ENCODE data around the gene CREB3L2. TPM values are rescaled to one million over a fixed set of nuclear protein-coding genes. Genes with fewer than 3 reads are reported as not detected.

Gene CREB3L2
- total RNA-seq, 1 experiment from 2014 or later = 49.8 TPM

DNA sequence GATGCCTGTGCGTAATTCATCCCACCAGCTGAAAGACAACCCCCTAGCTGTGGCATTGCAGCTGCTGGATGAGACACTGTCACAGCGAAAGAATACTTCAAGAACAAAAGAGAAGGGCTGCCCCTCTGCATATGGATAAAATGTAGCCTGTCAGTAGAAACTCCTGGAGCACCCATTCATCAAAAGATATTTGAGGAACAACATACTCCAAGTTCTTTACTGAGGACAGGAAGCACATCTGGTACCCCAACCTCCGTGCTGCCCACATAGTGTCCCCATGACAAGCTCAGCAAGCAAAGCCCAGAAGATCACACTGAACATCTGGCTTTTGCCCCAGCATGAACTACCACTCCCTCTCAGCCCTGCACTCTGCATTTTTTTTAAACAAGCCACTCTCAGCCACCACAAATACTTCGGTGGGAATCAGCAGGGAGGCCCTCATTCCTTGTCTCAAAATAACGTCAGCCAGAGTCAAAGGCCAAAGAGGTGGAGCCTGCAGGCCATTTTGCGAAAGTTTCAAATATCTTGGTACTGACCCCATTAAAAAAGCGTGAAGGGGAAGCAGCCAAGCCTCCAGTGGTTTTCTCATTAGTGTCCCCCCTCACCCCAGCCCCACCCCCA is 1.7 kb downstream of the CREB3L2 start:
- H3K79me2 ChIP-seq (ENCODE audit: insufficient read depth, low read length) = peaks cover 32% of the 10 kb centered on the region
- no peak for TF ChIP-seq CTCF (IDR thresholded peaks at IDR 0.05 in 2 of 3, conservative IDR thresholded peaks at IDR 0.05 in 1 of 3; ENCODE audit: borderline replicate concordance in 1 of 3, insufficient read depth in 1 of 3, low read depth in 2 of 3, low read length in 2 of 3)
- 0 out of 2 replicates have a peak, but pooled peaks have one; percentile 4 for TF ChIP-seq SP1 (IDR thresholded peaks at IDR 0.05; ENCODE audit: low read depth)
- TF ChIP-seq CEBPB (IDR thresholded peaks at IDR 0.05; ENCODE audit: low read depth) = no peak
- 0 out of 2 replicates have a peak, but pooled peaks have one; percentile 3 for TF ChIP-seq FOSL1 (IDR thresholded peaks at IDR 0.05; ENCODE audit: low read depth)
- H3K27me3 ChIP-seq (ENCODE audit: insufficient read depth, low read length) = no peaks in the 10 kb centered on the region
- peak overlapping the region; percentile 92 for H3K4me2 ChIP-seq (ENCODE audit: low read length)
- H3K4me3 ChIP-seq (replicated peaks in 1 of 2; ENCODE audit: low read depth in 1 of 2, low read length in 2 of 2) = peak overlapping the region; percentile 86 to 90
- RAD21 ChIA-PET (ENCODE audit: low non-redundant PET in 1 of 2, low total read pairs in 2 of 2, uncharacterized antibody in 2 of 2, unreplicated experiment in 2 of 2) = no interaction called here
- no peak overlapping the region for H2AFZ ChIP-seq (ENCODE audit: low read depth, low read length, poor library complexity, severe bottlenecking)
- H3K9me2 ChIP-seq (ENCODE audit: insufficient read depth) = no peaks in the 10 kb centered on the region
- H3K4me1 ChIP-seq (ENCODE audit: control insufficient read depth in 1 of 2, insufficient read depth in 2 of 2, low read length in 2 of 2) = peaks cover 6 to 23% of the 10 kb centered on the region in 2 experiments; a peak in 3 of 4 replicates
- ATAC-seq (no peak), DNase-seq (ENCODE audit: low read depth, low spot score) (no peak)
- H3K9me3 ChIP-seq (ENCODE audit: control insufficient read depth in 1 of 2, insufficient read depth in 1 of 2, low read depth in 1 of 2, low read length in 2 of 2) = no peaks in the 10 kb centered on the region
- no peaks in the 10 kb centered on the region for H4K20me1 ChIP-seq (ENCODE audit: insufficient read depth)
- no TSS peak for BruUV-seq (replicated peaks)
- peak overlapping the region; percentile 84 for H3K9ac ChIP-seq (ENCODE audit: low read length)
- intact Hi-C loops (cut with micrococcal nuclease) = no loop called here
- H3K36me3 ChIP-seq (ENCODE audit: control insufficient read depth in 1 of 2, insufficient read depth in 2 of 2, low read length in 2 of 2) = no peaks in the 10 kb centered on the region
- POLR2A ChIA-PET = no interaction called here
- CTCF ChIA-PET = interaction anchor here (0.7 to 0.9 kb wide), 3 partner anchors 96 to 374 kb away, joined by 3 to 4 read pairs (median 3); no protein-coding TSS in a partner anchor
- no peak overlapping the region for H3K27ac ChIP-seq (ENCODE audit: low read depth, low read length)

GRCh38 chr7:137999496-138000080 is 2.3 kb downstream of the CREB3L2 start:
- Histone ChIP-seq H2AFZ (ENCODE audit: low read depth, low read length, poor library complexity, severe bottlenecking) (no peak overlapping the region), H3K4me2 (ENCODE audit: low read length) (peak overlapping the region; percentile 92), H3K27ac (ENCODE audit: low read depth, low read length) (no peak overlapping the region), H3K36me3 (ENCODE audit: control insufficient read depth in 1 of 2, insufficient read depth in 2 of 2, low read length in 2 of 2) (no peaks in the 10 kb centered on the region), H3K9me3 (ENCODE audit: control insufficient read depth in 1 of 2, insufficient read depth in 1 of 2, low read depth in 1 of 2, low read length in 2 of 2) (no peaks in the 10 kb centered on the region), H3K4me3 (replicated peaks in 1 of 2; ENCODE audit: low read depth in 1 of 2, low read length in 2 of 2) (peak overlapping the region in 1 of 2 experiments; percentile 90; a peak in 1 of 4 replicates), H4K20me1 (ENCODE audit: insufficient read depth) (no peaks in the 10 kb centered on the region), H3K9ac (ENCODE audit: low read length) (peak overlapping the region; percentile 84), H3K27me3 (ENCODE audit: insufficient read depth, low read length) (no peaks in the 10 kb centered on the region), H3K9me2 (ENCODE audit: insufficient read depth) (no peaks in the 10 kb centered on the region), H3K79me2 (ENCODE audit: insufficient read depth, low read length) (peaks cover 32% of the 10 kb centered on the region), H3K4me1 (ENCODE audit: control insufficient read depth in 1 of 2, insufficient read depth in 2 of 2, low read length in 2 of 2) (peaks cover 6 to 23% of the 10 kb centered on the region in 2 experiments; a peak in 3 of 4 replicates)
- ChIA-PET POLR2A (interaction anchor here (0.7 kb wide), 1 partner anchor 189 kb away, joined by 3 read pairs; no protein-coding TSS in a partner anchor), RAD21 (ENCODE audit: low non-redundant PET in 1 of 2, low total read pairs in 2 of 2, uncharacterized antibody in 2 of 2, unreplicated experiment in 2 of 2) (interaction anchor here in 1 of 2 experiments (0.6 kb wide), 1 partner anchor 777 kb away, joined by 3 read pairs; no protein-coding TSS in a partner anchor), CTCF (interaction anchor here (0.7 to 0.9 kb wide), 3 partner anchors 95 to 373 kb away, joined by 3 to 4 read pairs (median 3); no protein-coding TSS in a partner anchor)
- no peak for ATAC-seq
- TF ChIP-seq EZH2phosphoT487 (IDR thresholded peaks at IDR 0.05; ENCODE audit: borderline replicate concordance) (no peak), SP1 (IDR thresholded peaks at IDR 0.05; ENCODE audit: low read depth) (no peak), EGR1 (IDR thresholded peaks at IDR 0.05; ENCODE audit: low read depth) (no peak), ZFX (IDR thresholded peaks at IDR 0.05) (no peak), SIN3A (IDR thresholded peaks at IDR 0.05; ENCODE audit: low read depth) (no peak)
- TF ChIP-seq, protein P1, sequence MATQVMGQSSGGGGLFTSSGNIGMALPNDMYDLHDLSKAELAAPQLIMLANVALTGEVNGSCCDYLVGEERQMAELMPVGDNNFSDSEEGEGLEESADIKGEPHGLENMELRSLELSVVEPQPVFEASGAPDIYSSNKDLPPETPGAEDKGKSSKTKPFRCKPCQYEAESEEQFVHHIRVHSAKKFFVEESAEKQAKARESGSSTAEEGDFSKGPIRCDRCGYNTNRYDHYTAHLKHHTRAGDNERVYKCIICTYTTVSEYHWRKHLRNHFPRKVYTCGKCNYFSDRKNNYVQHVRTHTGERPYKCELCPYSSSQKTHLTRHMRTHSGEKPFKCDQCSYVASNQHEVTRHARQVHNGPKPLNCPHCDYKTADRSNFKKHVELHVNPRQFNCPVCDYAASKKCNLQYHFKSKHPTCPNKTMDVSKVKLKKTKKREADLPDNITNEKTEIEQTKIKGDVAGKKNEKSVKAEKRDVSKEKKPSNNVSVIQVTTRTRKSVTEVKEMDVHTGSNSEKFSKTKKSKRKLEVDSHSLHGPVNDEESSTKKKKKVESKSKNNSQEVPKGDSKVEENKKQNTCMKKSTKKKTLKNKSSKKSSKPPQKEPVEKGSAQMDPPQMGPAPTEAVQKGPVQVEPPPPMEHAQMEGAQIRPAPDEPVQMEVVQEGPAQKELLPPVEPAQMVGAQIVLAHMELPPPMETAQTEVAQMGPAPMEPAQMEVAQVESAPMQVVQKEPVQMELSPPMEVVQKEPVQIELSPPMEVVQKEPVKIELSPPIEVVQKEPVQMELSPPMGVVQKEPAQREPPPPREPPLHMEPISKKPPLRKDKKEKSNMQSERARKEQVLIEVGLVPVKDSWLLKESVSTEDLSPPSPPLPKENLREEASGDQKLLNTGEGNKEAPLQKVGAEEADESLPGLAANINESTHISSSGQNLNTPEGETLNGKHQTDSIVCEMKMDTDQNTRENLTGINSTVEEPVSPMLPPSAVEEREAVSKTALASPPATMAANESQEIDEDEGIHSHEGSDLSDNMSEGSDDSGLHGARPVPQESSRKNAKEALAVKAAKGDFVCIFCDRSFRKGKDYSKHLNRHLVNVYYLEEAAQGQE (IDR thresholded peaks at IDR 0.05; ENCODE audit: low read depth) = no peak
- no peak for DNase-seq (ENCODE audit: low read depth, low spot score)
- no TSS peak for BruUV-seq (replicated peaks)
- intact Hi-C loops (cut with micrococcal nuclease) = no loop called here

Data from HCT116 (cell line).